GM23338 (cell line): ENCODE results near the gene XPR1. TPM values are rescaled to one million over a fixed set of nuclear protein-coding genes. Genes with fewer than 3 reads are reported as not detected.

Experiments
- ATAC-seq: fragments of 200-7000 bp; cut with Tn5 transposase; 3 replicates; pipeline ENCODE4 v1.9.1; 2020
- DNase-seq: peaks from one replicate; pipeline ENCODE4 v3.0.0-alpha.2; 2015; ENCODE audit warnings: low spot score
- H2AFZ ChIP-seq: fragments of 200-600 bp; sonication (generic); 2 replicates; pipeline ENCODE4 v1.8.0; 2016; ENCODE audit warnings: antibody characterized with exemption, mild to moderate bottlenecking, moderate library complexity
- H3F3A ChIP-seq: fragments of 200-600 bp; sonication (generic); replicated peaks from 2 replicates; pipeline ENCODE4 v1.8.0; 2017; ENCODE audit warnings: antibody characterized with exemption, mixed run types, low read depth
- H3K27ac ChIP-seq: fragments of 200-600 bp; sonication (generic); 2 replicates; pipeline ENCODE4 v1.6.1; 2016; ENCODE audit warnings: low read depth
- H3K27me3 ChIP-seq: fragments of 200-600 bp; sonication (generic); 2 replicates; pipeline ENCODE4 v1.8.0; 2016; ENCODE audit warnings: mild to moderate bottlenecking, mixed run types, moderate library complexity; ENCODE audit not compliant: insufficient read depth
- H3K36me3 ChIP-seq: fragments of 200-600 bp; sonication (generic); 2 replicates; pipeline ENCODE4 v1.8.0; 2016; ENCODE audit warnings: mild to moderate bottlenecking; ENCODE audit not compliant: insufficient read depth
- H3K4me1 ChIP-seq: fragments of 200-600 bp; sonication (generic); 2 replicates; pipeline ENCODE4 v1.8.0; 2016; ENCODE audit warnings: mild to moderate bottlenecking, moderate library complexity; ENCODE audit not compliant: insufficient read depth
- H3K4me2 ChIP-seq: fragments of 200-600 bp; sonication (generic); 2 replicates; pipeline ENCODE4 v1.7.1; 2017; ENCODE audit warnings: mixed run types
- H3K4me3 ChIP-seq: fragments of 200-600 bp; sonication (generic); 2 replicates; pipeline ENCODE4 v1.6.1; 2016; ENCODE audit warnings: mixed run types
- H3K79me2 ChIP-seq: fragments of 200-600 bp; sonication (generic); replicated peaks from 2 replicates; pipeline ENCODE4 v1.8.0; 2017; ENCODE audit warnings: mild to moderate bottlenecking; ENCODE audit not compliant: insufficient read depth
- H3K9me2 ChIP-seq: fragments of 200-600 bp; sonication (generic); 2 replicates; pipeline ENCODE4 v1.8.0; 2017; ENCODE audit not compliant: insufficient read depth
- H4K20me1 ChIP-seq: fragments of 200-600 bp; sonication (generic); replicated peaks from 2 replicates; pipeline ENCODE4 v1.8.0; 2017; ENCODE audit warnings: mild to moderate bottlenecking; ENCODE audit not compliant: insufficient read depth
- H3K27ac Mint-ChIP-seq: 2 replicates; pipeline ENCODE4 v1.8.0; 2020; ENCODE audit warnings: inconsistent platforms, mild to moderate bottlenecking, moderate library complexity, mixed read lengths
- H3K27me3 Mint-ChIP-seq: 3 replicates; pipeline ENCODE4 v1.8.0; 2022; ENCODE audit warnings: low read depth, mild to moderate bottlenecking, moderate library complexity, mixed read lengths, inconsistent platforms; ENCODE audit not compliant: insufficient read depth, poor library complexity
- H3K36me3 Mint-ChIP-seq: 3 replicates; pipeline ENCODE4 v1.8.0; 2021; ENCODE audit warnings: low read depth, mild to moderate bottlenecking, inconsistent platforms, moderate library complexity, mixed read lengths
- H3K4me1 Mint-ChIP-seq: 3 replicates; pipeline ENCODE4 v1.8.0; 2020; ENCODE audit warnings: mild to moderate bottlenecking, inconsistent platforms, mixed read lengths
- H3K4me3 Mint-ChIP-seq: 3 replicates; pipeline ENCODE4 v1.8.0; 2021; ENCODE audit warnings: moderate library complexity, mild to moderate bottlenecking, inconsistent platforms, mixed read lengths
- H3K9me3 Mint-ChIP-seq: 3 replicates; pipeline ENCODE4 v1.8.0; 2020; ENCODE audit warnings: moderate library complexity, mild to moderate bottlenecking, inconsistent platforms, mixed read lengths
- CREB1 ChIP-seq: fragments of 250-450 bp; sonication (Bioruptor Pico); IDR thresholded peaks from 2 replicates; pipeline ENCODE4 v1.5.0; 2020; ENCODE audit warnings: low read depth, mild to moderate bottlenecking, moderate library complexity
- CTCF ChIP-seq, 2 experiments: fragments of 200-600 bp in 1 of 2; sonication (generic) in 1 of 2; conservative IDR thresholded peaks; 2 replicates each; pipeline versions ENCODE4 v1.5.1 to v1.6.1; 2016 to 2017; ENCODE audit warnings: antibody characterized with exemption in 2 of 2, low read depth in 2 of 2, mild to moderate bottlenecking in 2 of 2, moderate library complexity in 1 of 2
- ETS1 ChIP-seq: IDR thresholded peaks from 2 replicates; pipeline ENCODE4 v1.6.1; 2016; ENCODE audit warnings: antibody characterized with exemption
- EZH2 ChIP-seq: fragments of 200-600 bp; sonication (generic); IDR thresholded peaks from one replicate; pipeline ENCODE4 v1.8.0; 2017; ENCODE audit warnings: antibody characterized with exemption, mild to moderate bottlenecking, low read depth; ENCODE audit not compliant: unreplicated experiment
- EZH2phosphoT487 ChIP-seq: fragments of 200-600 bp; sonication (generic); IDR thresholded peaks from one replicate; pipeline ENCODE4 v1.8.1; 2018; ENCODE audit warnings: antibody characterized with exemption; ENCODE audit not compliant: unreplicated experiment
- JUNB ChIP-seq: IDR thresholded peaks from one replicate; pipeline ENCODE4 v1.6.1; 2016; ENCODE audit warnings: antibody characterized with exemption; ENCODE audit not compliant: unreplicated experiment
- NANOG ChIP-seq: IDR thresholded peaks from 2 replicates; pipeline ENCODE4 v1.6.1; 2016; ENCODE audit warnings: antibody characterized with exemption, borderline replicate concordance
- POLR2AphosphoS5 ChIP-seq: IDR thresholded peaks from 2 replicates; pipeline ENCODE4 v1.6.1; 2016; ENCODE audit warnings: antibody characterized with exemption, low read depth
- REST ChIP-seq: IDR thresholded peaks from one replicate; pipeline ENCODE4 v1.6.1; 2018; ENCODE audit warnings: antibody characterized with exemption; ENCODE audit not compliant: unreplicated experiment
- STAT1 ChIP-seq: IDR thresholded peaks from one replicate; pipeline ENCODE4 v1.6.1; 2016; ENCODE audit warnings: antibody characterized with exemption; ENCODE audit not compliant: unreplicated experiment
- ZNF114 ChIP-seq: fragments of 250-450 bp; sonication (Bioruptor Pico); IDR thresholded peaks from 2 replicates; pipeline ENCODE4 v1.5.0; 2020; ENCODE audit warnings: mild to moderate bottlenecking, moderate library complexity
- ZNF331 ChIP-seq: fragments of 250-450 bp; sonication (Bioruptor Pico); IDR thresholded peaks from 2 replicates; pipeline ENCODE4 v1.5.0; 2020; ENCODE audit warnings: low read depth, mild to moderate bottlenecking, moderate library complexity
- ZNF462 ChIP-seq: fragments of 250-450 bp; sonication (Bioruptor Pico); IDR thresholded peaks from 2 replicates; pipeline ENCODE4 v1.5.0; 2020; ENCODE audit warnings: mild to moderate bottlenecking, moderate library complexity
- polyA plus RNA-seq: library from polyadenylated mRNA; unstranded; fragments of >200 nt; fragmentation: Nextera tagmentation; extraction: Ambion mirVana; gene quantifications from 2 replicates; pipeline ENCODE4 v1.2.1, GENCODE V29; 2016
- total RNA-seq: library from RNA; depleted of rRNA; stranded (reverse); fragments of >200 nt; shearing (Covaris generic); gene quantifications from 2 replicates; pipeline ENCODE4 v1.2.3, GENCODE V29; 2014

The XPR1 gene
- total and polyA plus RNA-seq, 2 experiments from 2014 or later = 9.3 to 38.1 TPM

GRCh38 chr1:180862305-180862704 is 230.5 kb downstream of the XPR1 start:
- Histone ChIP-seq H3K9me2 (no peaks in the 10 kb centered on the region), H3K79me2 (no peaks in the 10 kb centered on the region), H3K4me2 (no peak overlapping the region), H4K20me1 (no peaks in the 10 kb centered on the region), H3K4me3 (no peak overlapping the region), H3K27me3 (no peaks in the 10 kb centered on the region), H3K27ac (peak overlapping the region; percentile 46; the same call in 1 of the 2 replicates), H3K4me1 (no peaks in the 10 kb centered on the region), H2AFZ (no peak overlapping the region), H3F3A (no peaks in the 10 kb centered on the region), H3K36me3 (peaks cover 6% of the 10 kb centered on the region; the same call in 1 of the 2 replicates)
- H3K4me1 Mint-ChIP-seq = no peaks in the 10 kb centered on the region
- H3K4me3 Mint-ChIP-seq = no peak overlapping the region
- TF ChIP-seq JUNB (no peak), EZH2phosphoT487 (no peak), ZNF462 (CRISPR knock-in tag) (no peak), EZH2 (no peak), CTCF (conservative IDR thresholded peaks at IDR 0.05; ENCODE audit: low read depth in 2 of 2) (no peak), POLR2AphosphoS5 (no peak), REST (no peak), ZNF331 (CRISPR knock-in tag) (no peak), ZNF114 (CRISPR knock-in tag) (no peak), NANOG (no peak), CREB1 (CRISPR knock-in tag) (no peak), STAT1 (no peak), ETS1 (no peak)
- H3K36me3 Mint-ChIP-seq = peaks cover 17% of the 10 kb centered on the region; the same call in 2 of the 3 replicates
- no peak overlapping the region for H3K27ac Mint-ChIP-seq
- H3K9me3 Mint-ChIP-seq = peaks cover 3% of the 10 kb centered on the region; the same call in 1 of the 3 replicates
- no peak for ATAC-seq
- H3K27me3 Mint-ChIP-seq = no peaks in the 10 kb centered on the region
- no peak for DNase-seq
